ENCODE results near the gene IFI35. TPM values are rescaled to one million over a fixed set of nuclear protein-coding genes. Genes with fewer than 3 reads are reported as not detected.

IFI35 gene
- total RNA-seq, 1 experiment from 2014 or later, result 4.7 TPM

GRCh38 chr17:43021741-43022512 lies 15.3 kb downstream of the IFI35 start, which contains the start of gene VAT1:
Gene VAT1 (minus strand): TSS chr17:43022385. CDS start chr17:43022322, 63 bp downstream.
- peak within 1 kb of the TSS; percentile 91 for H3K27ac Mint-ChIP-seq
- ChIA-PET POLR2A (interaction anchor here (0.6 to 2.3 kb wide), 11 partner anchors 10 to 294 kb away, joined by 3 to 27 read pairs (median 4); partner anchors contain the start of genes IFI35, NBR1 and RPL27), CTCF (interaction anchor here (0.5 to 1.8 kb wide), 11 partner anchors 12 to 496 kb away, joined by 3 to 14 read pairs (median 5); partner anchors contain the start of genes IFI35, RPL27 and TMEM106A)
- H3K9me3 Mint-ChIP-seq, result no peaks in the 10 kb centered on the region
- peaks cover 10% of the 10 kb centered on the region for H3K36me3 Mint-ChIP-seq
- DNase-seq (ENCODE audit: low spot score) (peak; percentile 86), ATAC-seq (peak; percentile 43)
- H3K27me3 Mint-ChIP-seq (ENCODE audit: low read depth), result no peaks in the 10 kb centered on the region
- H3K4me1 Mint-ChIP-seq, result peaks cover 29% of the 10 kb centered on the region
- peak within 1 kb of the TSS; percentile 94 for H3K4me3 Mint-ChIP-seq
- no peak for TF ChIP-seq EMX1 (CRISPR knock-in tag; IDR thresholded peaks at IDR 0.05)
- no peak for TF ChIP-seq TCF7 (CRISPR knock-in tag; IDR thresholded peaks at IDR 0.05; ENCODE audit: low read depth)
- no peak for TF ChIP-seq IRF2 (CRISPR knock-in tag; IDR thresholded peaks at IDR 0.05; ENCODE audit: borderline replicate concordance, low read depth)
- TF ChIP-seq CTCF (IDR thresholded peaks at IDR 0.05), result no peak
- TF ChIP-seq IRF1 (CRISPR knock-in tag; IDR thresholded peaks at IDR 0.05), result 0 out of 2 replicates have a peak, but pooled peaks have one; percentile 16
- peak; percentile 46; the same call in 1 of the 2 replicates for TF ChIP-seq GABPB1 (CRISPR knock-in tag; IDR thresholded peaks at IDR 0.05)
- 0 out of 2 replicates have a peak, but pooled peaks have one; percentile 32 for TF ChIP-seq SMAD4 (CRISPR knock-in tag; IDR thresholded peaks at IDR 0.05)
- TF ChIP-seq USF2 (CRISPR knock-in tag; IDR thresholded peaks at IDR 0.05), result 0 out of 2 replicates have a peak, but pooled peaks have one; percentile 34
- no peak for TF ChIP-seq CREM (CRISPR knock-in tag; IDR thresholded peaks at IDR 0.05)
- TF ChIP-seq ZNF232 (CRISPR knock-in tag; IDR thresholded peaks at IDR 0.05), result no peak; the same call in 1 of the 2 replicates
- TF ChIP-seq ZBTB43 (CRISPR knock-in tag; IDR thresholded peaks at IDR 0.05), result no peak
- TF ChIP-seq PREB (CRISPR knock-in tag; IDR thresholded peaks at IDR 0.05; ENCODE audit: borderline replicate concordance), result no peak
- TF ChIP-seq ZBTB21 (CRISPR knock-in tag; IDR thresholded peaks at IDR 0.05; ENCODE audit: borderline replicate concordance), result no peak
- no peak for TF ChIP-seq OVOL2 (CRISPR knock-in tag; IDR thresholded peaks at IDR 0.05; ENCODE audit: borderline replicate concordance)
- no peak for TF ChIP-seq AR (CRISPR knock-in tag; IDR thresholded peaks at IDR 0.05)
- TF ChIP-seq ATF1 (CRISPR knock-in tag; IDR thresholded peaks at IDR 0.05), result no peak
- peak; percentile 95 for TF ChIP-seq HMGXB4 (CRISPR knock-in tag; IDR thresholded peaks at IDR 0.05)
- 0 out of 2 replicates have a peak, but pooled peaks have one; percentile 36 for TF ChIP-seq TP53 (CRISPR knock-in tag; IDR thresholded peaks at IDR 0.05)
- TF ChIP-seq TEAD4 (CRISPR knock-in tag; IDR thresholded peaks at IDR 0.05), result peak; percentile 29; the same call in 1 of the 2 replicates
- TF ChIP-seq FOXP4 (CRISPR knock-in tag; IDR thresholded peaks at IDR 0.05), result peak; percentile 19
- peak; percentile 7; the same call in 1 of the 2 replicates for TF ChIP-seq USF1 (CRISPR knock-in tag; IDR thresholded peaks at IDR 0.05)

All from WTC11 (cell line).